H1 (cell line): ENCODE measurements around the gene TMEM163. TPM values are rescaled to one million over a fixed set of nuclear protein-coding genes. Genes with fewer than 3 reads are reported as not detected.

Source experiments
- CTCF ChIA-PET: fragments of 300-600 bp; sonication (Branson Sonifier 250); formaldehyde crosslinking; loops from one replicate; lab custom pipeline; 2021; ENCODE audit not compliant: partially characterized antibody; lab: Charles Lee
- POLR2A ChIA-PET: fragments of 300-600 bp; sonication (Branson Sonifier 250); formaldehyde crosslinking; loops from one replicate; lab custom pipeline; 2021; ENCODE audit warnings: inconsistent platforms; ENCODE audit not compliant: partially characterized antibody; lab: Charles Lee
- DNase-seq, 2 experiments: peaks; one replicate each; pipeline versions ENCODE4 v3.0.0 to v3.0.0-alpha.2; 2010 to 2022; ENCODE audit warnings: low spot score in 2 of 2, low read depth in 1 of 2, mixed read lengths in 1 of 2
- FAIRE-seq: peaks from 2 replicates; lab custom pipeline; 2011; peaks lifted over from hg19 to GRCh38; lab: Jason Lieb, UNC
- H2AFZ ChIP-seq: 2 replicates; pipeline ENCODE4 v1.8.1; 2012; ENCODE audit warnings: low read length, inconsistent platforms
- H2AK5ac ChIP-seq: 2 replicates; pipeline ENCODE4 v1.6.1; 2013; ENCODE audit warnings: low read depth, low read length
- H2BK120ac ChIP-seq: replicated peaks from 2 replicates; pipeline ENCODE3; 2013; ENCODE audit warnings: low read depth, low read length, inconsistent platforms
- H2BK12ac ChIP-seq: 2 replicates; pipeline ENCODE4 v1.6.1; 2013; ENCODE audit warnings: low read depth, low read length
- H2BK15ac ChIP-seq: 2 replicates; pipeline ENCODE4 v1.6.1; 2013; ENCODE audit warnings: low read length
- H2BK20ac ChIP-seq: 2 replicates; pipeline ENCODE4 v1.6.1; 2013; ENCODE audit warnings: low read length
- H2BK5ac ChIP-seq: 2 replicates; pipeline ENCODE4 v1.6.1; 2013; ENCODE audit warnings: low read depth, low read length
- H3K14ac ChIP-seq: 2 replicates; pipeline ENCODE4 v1.6.1; 2013; ENCODE audit warnings: inconsistent platforms; ENCODE audit not compliant: insufficient read length
- H3K18ac ChIP-seq: 2 replicates; pipeline ENCODE4 v1.6.1; 2013; ENCODE audit warnings: low read length; ENCODE audit errors: extremely low read depth
- H3K23ac ChIP-seq: 2 replicates; pipeline ENCODE4 v1.6.1; 2013; ENCODE audit warnings: inconsistent platforms; ENCODE audit not compliant: insufficient read length
- H3K23me2 ChIP-seq: 2 replicates; pipeline ENCODE4 v1.6.1; 2013; ENCODE audit warnings: low read depth, low read length
- H3K27ac ChIP-seq: 2 replicates; pipeline ENCODE4 v1.6.1; 2011; ENCODE audit warnings: low read depth, low read length, inconsistent platforms
- H3K27me3 ChIP-seq, 4 experiments: replicated peaks in 1 of 4; 1 replicate in 1 of 4; 2 replicates in 3 of 4; pipeline versions ENCODE4 v1.6.1 to v1.8.1; 2011 to 2013; ENCODE audit warnings: low read length in 3 of 4, mild to moderate bottlenecking in 3 of 4, inconsistent platforms in 2 of 4, mixed read lengths in 2 of 4, moderate library complexity in 1 of 4; ENCODE audit not compliant: control insufficient read depth in 3 of 4, insufficient read depth in 3 of 4; ENCODE audit errors: extremely low read depth in 1 of 4
- H3K36me3 ChIP-seq, 4 experiments: 2 replicates each; pipeline versions ENCODE4 v1.6.1 to v1.8.1; 2011 to 2013; ENCODE audit warnings: mild to moderate bottlenecking in 4 of 4, low read length in 3 of 4, moderate library complexity in 2 of 4, control low read depth in 1 of 4, inconsistent platforms in 1 of 4; ENCODE audit not compliant: insufficient read depth in 4 of 4, control insufficient read depth in 2 of 4
- H3K4ac ChIP-seq: replicated peaks from 2 replicates; pipeline ENCODE3; 2013; ENCODE audit warnings: low read length, low read depth, mixed read lengths, inconsistent platforms; ENCODE audit not compliant: insufficient read length
- H3K4me1 ChIP-seq, 4 experiments: replicated peaks in 1 of 4; 1 replicate in 1 of 4; 2 replicates in 3 of 4; pipeline versions ENCODE4 v1.6.1 to v1.8.1; 2011 to 2013; ENCODE audit warnings: low read length in 3 of 4, inconsistent platforms in 2 of 4, mixed read lengths in 1 of 4; ENCODE audit not compliant: insufficient read depth in 4 of 4, control insufficient read depth in 3 of 4
- H3K4me2 ChIP-seq, 2 experiments: 2 replicates each; pipeline versions ENCODE4 v1.6.1 to v1.8.1; 2011 to 2013; ENCODE audit warnings: low read depth in 2 of 2, low read length in 2 of 2, control low read depth in 1 of 2, inconsistent platforms in 1 of 2, mild to moderate bottlenecking in 1 of 2; ENCODE audit not compliant: insufficient read depth in 1 of 2
- H3K4me3 ChIP-seq, 4 experiments: fragments of 200-600, 300-600 bp in 1 of 4; sonication (generic), shearing (Covaris generic), sonication (Bioruptor Twin) in 1 of 4; 2 replicates each; pipeline versions ENCODE4 v1.5.1 to v1.8.1; 2011 to 2016; ENCODE audit warnings: low read length in 4 of 4, low read depth in 3 of 4, control low read depth in 2 of 4, inconsistent platforms in 2 of 4, mild to moderate bottlenecking in 2 of 4, mixed read lengths in 1 of 4, moderate library complexity in 1 of 4; ENCODE audit not compliant: insufficient read depth in 2 of 4; ENCODE audit errors: extremely low read depth in 1 of 4
- H3K56ac ChIP-seq: replicated peaks from 2 replicates; pipeline ENCODE3; 2013; ENCODE audit warnings: low read depth, mild to moderate bottlenecking, mixed read lengths, low read length, inconsistent platforms; ENCODE audit not compliant: insufficient read length
- H3K79me1 ChIP-seq: 2 replicates; pipeline ENCODE4 v1.6.1; 2013; ENCODE audit warnings: low read depth, low read length, control low read depth
- H3K79me2 ChIP-seq, 2 experiments: 2 replicates each; pipeline versions ENCODE4 v1.6.1 to v1.8.1; 2012 to 2013; ENCODE audit warnings: low read length in 2 of 2, mild to moderate bottlenecking in 2 of 2, inconsistent platforms in 1 of 2; ENCODE audit not compliant: insufficient read depth in 2 of 2, control insufficient read depth in 1 of 2
- H3K9ac ChIP-seq, 4 experiments: replicated peaks in 1 of 4; 1 replicate in 1 of 4; 2 replicates in 3 of 4; pipeline versions ENCODE4 v1.6.1 to v1.8.1; 2011 to 2013; ENCODE audit warnings: low read depth in 3 of 4, low read length in 3 of 4, control low read depth in 2 of 4, mild to moderate bottlenecking in 2 of 4, moderate library complexity in 2 of 4, inconsistent platforms in 1 of 4; ENCODE audit errors: extremely low read depth in 1 of 4
- H3K9me3 ChIP-seq, 2 experiments: 2 replicates each; pipeline versions ENCODE4 v1.6.1 to v1.8.1; 2012 to 2013; ENCODE audit warnings: mild to moderate bottlenecking in 2 of 2, moderate library complexity in 2 of 2, control low read depth in 1 of 2, inconsistent platforms in 1 of 2, low read depth in 1 of 2, low read length in 1 of 2, mixed read lengths in 1 of 2; ENCODE audit not compliant: insufficient read depth in 2 of 2
- H4K20me1 ChIP-seq, 2 experiments: replicated peaks in 1 of 2; 2 replicates each; pipeline versions ENCODE3 to v1.8.1; 2011 to 2013; ENCODE audit warnings: inconsistent platforms in 2 of 2, low read length in 2 of 2, mild to moderate bottlenecking in 1 of 2; ENCODE audit not compliant: insufficient read depth in 2 of 2, control insufficient read depth in 1 of 2
- H4K5ac ChIP-seq: 2 replicates; pipeline ENCODE4 v1.6.1; 2013; ENCODE audit warnings: low read length, low read depth, mixed read lengths, inconsistent platforms; ENCODE audit not compliant: insufficient read length
- H4K8ac ChIP-seq: 2 replicates; pipeline ENCODE4 v1.8.0; 2013; ENCODE audit warnings: mild to moderate bottlenecking, moderate library complexity, low read length, inconsistent platforms; ENCODE audit not compliant: insufficient read depth; ENCODE audit errors: extremely low read depth
- H4K91ac ChIP-seq: replicated peaks from 2 replicates; pipeline ENCODE3; 2013; ENCODE audit warnings: low read length, mixed read lengths, inconsistent platforms; ENCODE audit not compliant: insufficient read length
- BRCA1 ChIP-seq: IDR thresholded peaks from 2 replicates; pipeline ENCODE4 v1.6.1; 2012; ENCODE audit warnings: low read depth, low read length, improper control_type of control experiment
- CTCF ChIP-seq, 3 experiments: IDR thresholded peaks; 1 replicate in 2 of 3; 2 replicates in 1 of 3; pipeline versions ENCODE4 v1.5.1 to v1.6.1; 2011; ENCODE audit warnings: low read length in 3 of 3, mild to moderate bottlenecking in 3 of 3, inconsistent platforms in 2 of 3, low read depth in 1 of 3, moderate library complexity in 1 of 3; ENCODE audit not compliant: insufficient read depth in 1 of 3; ENCODE audit errors: control extremely low read depth in 1 of 3
- HDAC6 ChIP-seq: IDR thresholded peaks from one replicate; pipeline ENCODE4 v1.7.1; 2012; ENCODE audit warnings: low read depth, mild to moderate bottlenecking, inconsistent platforms, low read length, moderate library complexity
- JUND ChIP-seq: IDR thresholded peaks from 2 replicates; pipeline ENCODE4 v1.6.1; 2011; ENCODE audit warnings: mild to moderate bottlenecking, improper control_type of control experiment, low read length
- KDM4A ChIP-seq: IDR thresholded peaks from one replicate; pipeline ENCODE4 v1.7.1; 2012; ENCODE audit warnings: low read depth, mild to moderate bottlenecking, moderate library complexity, low read length, inconsistent platforms; ENCODE audit not compliant: severe bottlenecking
- WGBS, 2 experiments: shearing (Covaris generic) in 1 of 2; methylation state at CpG; one replicate each; pipeline versions ENCODE4 v1.1.6 to v1.1.7; 2013 to 2015; ENCODE audit warnings: low lambda C conversion rate in 2 of 2, mixed read lengths in 2 of 2, inconsistent platforms in 1 of 2, low coverage in 1 of 2, missing lambda C conversion rate in 1 of 2; ENCODE audit not compliant: insufficient replicate concordance in 2 of 2, insufficient coverage in 1 of 2, insufficient read length in 1 of 2; ENCODE audit errors: extremely low coverage in 1 of 2, missing lambda C conversion rate in 1 of 2; 5-methylcytosine and 5-hydroxymethylcytosine counted together
- polyA plus RNA-seq, 7 experiments: library from polyadenylated mRNA; depleted of rRNA in 3 of 7; stranded (reverse) in 5 of 7; unstranded in 2 of 7; fragments of >200 nt in 5 of 7; fragments of 200-250 nt in 2 of 7; gene quantifications; 1 replicate in 5 of 7; 2 replicates in 1 of 7; 4 replicates in 1 of 7; pipeline versions ENCODE4 v1.2.1 to v1.2.3, GENCODE V29; 2011 to 2013; ENCODE audit warnings: missing spikeins in 2 of 7, mixed read lengths in 2 of 7
- total RNA-seq: library from RNA; stranded (reverse); fragmentation: NEBNext Ultra II Directional; extraction: Animal tissue kit (Norgen Biotek cat#: 25700); gene quantifications from 2 replicates; pipeline ENCODE4 v1.2.1, GENCODE V29; 2021
- TF ChIP-seq, protein P1 (sequence below): IDR thresholded peaks from 2 replicates; pipeline ENCODE4 v1.6.1; 2012; ENCODE audit warnings: inconsistent platforms

TMEM163 gene
- total and polyA plus RNA-seq, 2 of the 8 experiments (the other 6 are each of a cell fraction or from before 2014, with no cell fraction given) = 2.8 to 3.2 TPM

GRCh38 chr2:134736167-134736880, 17.5 kb upstream of the TMEM163 start:
- H3K27ac ChIP-seq = no peak overlapping the region
- no peaks in the 10 kb centered on the region for H3K79me2 ChIP-seq
- no peak overlapping the region for H3K56ac ChIP-seq
- H3K4me3 ChIP-seq = no peak overlapping the region
- no peak overlapping the region for H4K5ac ChIP-seq
- no peaks in the 10 kb centered on the region; a peak in 1 of 4 replicates for H3K9me3 ChIP-seq
- H3K36me3 ChIP-seq = no peaks in the 10 kb centered on the region; a peak in 1 of 8 replicates
- H2AK5ac ChIP-seq = no peak overlapping the region
- no peak overlapping the region for H4K91ac ChIP-seq
- H3K23ac ChIP-seq = no peak overlapping the region
- H3K27me3 ChIP-seq = no peaks in the 10 kb centered on the region
- FAIRE-seq = no peak
- no peaks in the 10 kb centered on the region for H4K20me1 ChIP-seq
- ChIA-PET POLR2A (no interaction called here), CTCF (interaction anchor here (1.1 to 2.5 kb wide), 5 partner anchors 14 to 245 kb away, joined by 3 to 6 read pairs (median 4); partner anchors contain the start of gene TMEM163)
- H2BK15ac ChIP-seq = no peak overlapping the region
- H3K18ac ChIP-seq = no peak overlapping the region
- H3K4me1 ChIP-seq = no peaks in the 10 kb centered on the region
- H3K9ac ChIP-seq = no peak overlapping the region
- H2BK12ac ChIP-seq = no peak overlapping the region; the same call in 1 of the 2 replicates
- H2BK20ac ChIP-seq = no peak overlapping the region
- no peak for DNase-seq
- H3K4ac ChIP-seq = no peak overlapping the region
- no peaks in the 10 kb centered on the region; the same call in 1 of the 2 replicates for H3K23me2 ChIP-seq
- TF ChIP-seq JUND = peak; percentile 62; the same call in 1 of the 2 replicates
- TF ChIP-seq KDM4A = no peak
- TF ChIP-seq, protein P1, sequence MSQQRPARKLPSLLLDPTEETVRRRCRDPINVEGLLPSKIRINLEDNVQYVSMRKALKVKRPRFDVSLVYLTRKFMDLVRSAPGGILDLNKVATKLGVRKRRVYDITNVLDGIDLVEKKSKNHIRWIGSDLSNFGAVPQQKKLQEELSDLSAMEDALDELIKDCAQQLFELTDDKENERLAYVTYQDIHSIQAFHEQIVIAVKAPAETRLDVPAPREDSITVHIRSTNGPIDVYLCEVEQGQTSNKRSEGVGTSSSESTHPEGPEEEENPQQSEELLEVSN = no peak
- TF ChIP-seq CTCF (IDR thresholded peaks at IDR 0.05; ENCODE audit: control extremely low read depth in 1 of 3, insufficient read depth in 1 of 3, low read depth in 1 of 3, low read length in 3 of 3) = no peak
- TF ChIP-seq BRCA1 = no peak
- no peak for TF ChIP-seq HDAC6
- no peak overlapping the region for H2BK120ac ChIP-seq
- H3K4me2 ChIP-seq = no peak overlapping the region
- no peaks in the 10 kb centered on the region for H3K79me1 ChIP-seq
- no peak overlapping the region for H3K14ac ChIP-seq
- WGBS, 2 experiments = 82% methylated on average over 3 of the region's 3 CpGs; no CpG with 5 or more reads in 1 of the 2 experiments
- H4K8ac ChIP-seq = no peak overlapping the region
- H2BK5ac ChIP-seq = no peak overlapping the region
- no peak overlapping the region for H2AFZ ChIP-seq
